ENCODE measurements around the gene PACSIN2. TPM values are rescaled to one million over a fixed set of nuclear protein-coding genes. Genes with fewer than 3 reads are reported as not detected.

PACSIN2 gene
- total and polyA plus RNA-seq, 2 experiments from 2014 or later, result 23.5 to 57.3 TPM

DNA sequence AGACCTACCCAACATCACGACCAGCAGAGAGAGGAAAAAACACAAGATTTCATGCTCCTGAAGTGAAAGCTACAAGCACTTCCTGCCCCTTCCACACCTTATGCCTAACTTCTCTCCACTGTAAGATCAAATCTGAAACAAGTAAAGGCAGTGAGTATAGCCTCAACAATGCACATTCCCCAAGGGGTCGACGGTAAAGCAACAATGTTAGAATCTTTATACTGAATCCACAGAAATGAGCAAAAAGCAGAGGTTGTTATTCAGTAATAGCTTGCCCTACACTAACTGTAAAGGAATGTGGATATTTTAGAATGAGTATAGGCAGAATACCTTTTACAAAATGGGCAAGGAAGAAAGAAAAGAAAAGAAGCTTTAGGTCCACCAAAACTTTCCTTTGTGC, 173.5 kb downstream of the PACSIN2 start:
- no peak for TF ChIP-seq EZH2 (IDR thresholded peaks at IDR 0.05; ENCODE audit: low read depth, unreplicated experiment)
- no peak for TF ChIP-seq ETS1 (IDR thresholded peaks at IDR 0.05)
- no peak for TF ChIP-seq POLR2AphosphoS5 (IDR thresholded peaks at IDR 0.05; ENCODE audit: low read depth)
- no peak for TF ChIP-seq ZNF331 (CRISPR knock-in tag; IDR thresholded peaks at IDR 0.05; ENCODE audit: low read depth)
- no peak for TF ChIP-seq ZNF114 (CRISPR knock-in tag; IDR thresholded peaks at IDR 0.05)
- no peak for TF ChIP-seq EZH2phosphoT487 (IDR thresholded peaks at IDR 0.05; ENCODE audit: unreplicated experiment)
- no peak for TF ChIP-seq ZNF462 (CRISPR knock-in tag; IDR thresholded peaks at IDR 0.05)
- TF ChIP-seq CREB1 (CRISPR knock-in tag; IDR thresholded peaks at IDR 0.05; ENCODE audit: low read depth), result no peak
- TF ChIP-seq, protein P1, sequence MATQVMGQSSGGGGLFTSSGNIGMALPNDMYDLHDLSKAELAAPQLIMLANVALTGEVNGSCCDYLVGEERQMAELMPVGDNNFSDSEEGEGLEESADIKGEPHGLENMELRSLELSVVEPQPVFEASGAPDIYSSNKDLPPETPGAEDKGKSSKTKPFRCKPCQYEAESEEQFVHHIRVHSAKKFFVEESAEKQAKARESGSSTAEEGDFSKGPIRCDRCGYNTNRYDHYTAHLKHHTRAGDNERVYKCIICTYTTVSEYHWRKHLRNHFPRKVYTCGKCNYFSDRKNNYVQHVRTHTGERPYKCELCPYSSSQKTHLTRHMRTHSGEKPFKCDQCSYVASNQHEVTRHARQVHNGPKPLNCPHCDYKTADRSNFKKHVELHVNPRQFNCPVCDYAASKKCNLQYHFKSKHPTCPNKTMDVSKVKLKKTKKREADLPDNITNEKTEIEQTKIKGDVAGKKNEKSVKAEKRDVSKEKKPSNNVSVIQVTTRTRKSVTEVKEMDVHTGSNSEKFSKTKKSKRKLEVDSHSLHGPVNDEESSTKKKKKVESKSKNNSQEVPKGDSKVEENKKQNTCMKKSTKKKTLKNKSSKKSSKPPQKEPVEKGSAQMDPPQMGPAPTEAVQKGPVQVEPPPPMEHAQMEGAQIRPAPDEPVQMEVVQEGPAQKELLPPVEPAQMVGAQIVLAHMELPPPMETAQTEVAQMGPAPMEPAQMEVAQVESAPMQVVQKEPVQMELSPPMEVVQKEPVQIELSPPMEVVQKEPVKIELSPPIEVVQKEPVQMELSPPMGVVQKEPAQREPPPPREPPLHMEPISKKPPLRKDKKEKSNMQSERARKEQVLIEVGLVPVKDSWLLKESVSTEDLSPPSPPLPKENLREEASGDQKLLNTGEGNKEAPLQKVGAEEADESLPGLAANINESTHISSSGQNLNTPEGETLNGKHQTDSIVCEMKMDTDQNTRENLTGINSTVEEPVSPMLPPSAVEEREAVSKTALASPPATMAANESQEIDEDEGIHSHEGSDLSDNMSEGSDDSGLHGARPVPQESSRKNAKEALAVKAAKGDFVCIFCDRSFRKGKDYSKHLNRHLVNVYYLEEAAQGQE (IDR thresholded peaks at IDR 0.05; ENCODE audit: unreplicated experiment), result no peak
- Histone ChIP-seq H4K20me1 (replicated peaks; ENCODE audit: insufficient read depth) (no peaks in the 10 kb centered on the region; the same call in 1 of the 2 replicates), H3K4me2 (no peak overlapping the region), H3K4me1 (ENCODE audit: insufficient read depth) (peaks cover 4% of the 10 kb centered on the region; the same call in 1 of the 2 replicates), H3K27me3 (ENCODE audit: insufficient read depth) (no peaks in the 10 kb centered on the region), H3K36me3 (ENCODE audit: insufficient read depth) (no peaks in the 10 kb centered on the region), H3K4me3 (no peak overlapping the region), H2AFZ (no peak overlapping the region), H3K9me2 (ENCODE audit: insufficient read depth) (no peaks in the 10 kb centered on the region), H3K79me2 (replicated peaks; ENCODE audit: insufficient read depth) (no peaks in the 10 kb centered on the region), H3K27ac (ENCODE audit: low read depth) (peak overlapping the region; percentile 50; the same call in 1 of the 2 replicates), H3F3A (replicated peaks; ENCODE audit: low read depth) (no peaks in the 10 kb centered on the region)
- H3K36me3 Mint-ChIP-seq (ENCODE audit: low read depth), result no peaks in the 10 kb centered on the region
- ATAC-seq, result no peak
- H3K9me3 Mint-ChIP-seq, result no peaks in the 10 kb centered on the region
- H3K4me1 Mint-ChIP-seq, result no peaks in the 10 kb centered on the region
- H3K4me3 Mint-ChIP-seq, result no peak overlapping the region
- DNase-seq (ENCODE audit: low spot score), result no peak
- no peak overlapping the region for H3K27ac Mint-ChIP-seq
- H3K27me3 Mint-ChIP-seq (ENCODE audit: insufficient read depth, low read depth, poor library complexity), result peaks cover 2% of the 10 kb centered on the region

All from GM23338 (cell line).